PC-9 (cell line): ENCODE data around the gene ATXN2L. TPM values are rescaled to one million over a fixed set of nuclear protein-coding genes. Genes with fewer than 3 reads are reported as not detected.

Experiments
- BruUV-seq: library from RNA; stranded (reverse); fragments of 400-500 nt; replicated peaks from 2 replicates; lab custom pipeline; 2021; lab: Mats Ljungman, UMichigan
- CTCF ChIA-PET: fragments of 300-600 bp; sonication (Branson Sonifier 250); formaldehyde crosslinking; loops from one replicate; lab custom pipeline; 2022; ENCODE audit warnings: antibody characterized with exemption; lab: Charles Lee
- POLR2A ChIA-PET: fragments of 300-600 bp; sonication (Branson Sonifier 250); formaldehyde crosslinking; loops from one replicate; lab custom pipeline; 2022; ENCODE audit warnings: antibody characterized with exemption; ENCODE audit not compliant: unreplicated experiment; lab: Charles Lee
- DNase-seq, 2 experiments: peaks; one replicate each; pipeline versions ENCODE4 v3.0.0 to v3.0.0-alpha.2; 2015 to 2022; ENCODE audit warnings: mixed read lengths in 1 of 2
- H2AFZ ChIP-seq: fragments of 200-600 bp; sonication (generic); 2 replicates; pipeline ENCODE4 v1.8.1; 2017; ENCODE audit warnings: antibody characterized with exemption
- H3F3A ChIP-seq: fragments of 200-600 bp; sonication (generic); 2 replicates; pipeline ENCODE4 v1.8.1; 2017; ENCODE audit warnings: antibody characterized with exemption, mild to moderate bottlenecking, low read depth; ENCODE audit not compliant: insufficient read depth
- H3K27ac ChIP-seq: fragments of 200-600 bp; sonication (generic); 2 replicates; pipeline ENCODE4 v1.6.1; 2016; ENCODE audit warnings: mixed run types
- H3K27me3 ChIP-seq: fragments of 200-600 bp; sonication (generic); 2 replicates; pipeline ENCODE4 v1.6.1; 2016; ENCODE audit warnings: low read depth, mixed run types; ENCODE audit not compliant: insufficient read depth
- H3K36me3 ChIP-seq: fragments of 200-600 bp; sonication (generic); 2 replicates; pipeline ENCODE4 v1.6.1; 2016; ENCODE audit warnings: low read depth, mixed run types
- H3K4me1 ChIP-seq: fragments of 200-600 bp; sonication (generic); replicated peaks from 2 replicates; pipeline ENCODE4 v1.6.1; 2016; ENCODE audit warnings: mixed run types; ENCODE audit not compliant: insufficient read depth
- H3K4me2 ChIP-seq: fragments of 200-600 bp; sonication (generic); 2 replicates; pipeline ENCODE4 v1.6.1; 2017; ENCODE audit warnings: mixed run types
- H3K4me3 ChIP-seq: fragments of 200-600 bp; sonication (generic); 2 replicates; pipeline ENCODE4 v1.6.1; 2016; ENCODE audit warnings: mixed run types
- H3K79me2 ChIP-seq: fragments of 200-600 bp; sonication (generic); 2 replicates; pipeline ENCODE4 v1.6.1; 2017; ENCODE audit warnings: low read depth, mixed run types
- H3K9me2 ChIP-seq: fragments of 200-600 bp; sonication (generic); 2 replicates; pipeline ENCODE4 v1.8.1; 2017; ENCODE audit warnings: mild to moderate bottlenecking; ENCODE audit not compliant: insufficient read depth
- H3K9me3 ChIP-seq: fragments of 200-600 bp; sonication (generic); 2 replicates; pipeline ENCODE4 v1.8.1; 2016; ENCODE audit warnings: low read depth; ENCODE audit not compliant: insufficient read depth
- H4K20me1 ChIP-seq: fragments of 200-600 bp; sonication (generic); 2 replicates; pipeline ENCODE4 v1.8.1; 2017; ENCODE audit not compliant: insufficient read depth
- EZH2 ChIP-seq: fragments of 200-600 bp; sonication (generic); IDR thresholded peaks from 2 replicates; pipeline ENCODE4 v1.8.0; 2017; ENCODE audit warnings: antibody characterized with exemption, low read depth
- intact Hi-C: fragments of 100-400 bp; cut with micrococcal nuclease; formaldehyde crosslinking; loops from one replicate; pipeline ENCODE4 v1.10.0; 2022; ENCODE audit not compliant: unreplicated experiment
- total RNA-seq: library from RNA; stranded (reverse); gene quantifications from 2 replicates; pipeline ENCODE4 v1.2.3, GENCODE V29; 2021
- TF ChIP-seq, protein P1 (sequence below): fragments of 200-600 bp; sonication (generic); conservative IDR thresholded peaks from 2 replicates; pipeline ENCODE4 v1.6.1; 2017; ENCODE audit warnings: mixed run types, antibody characterized with exemption, mild to moderate bottlenecking, moderate library complexity

ATXN2L gene
- total RNA-seq, 1 experiment from 2014 or later, result 356 TPM

DNA sequence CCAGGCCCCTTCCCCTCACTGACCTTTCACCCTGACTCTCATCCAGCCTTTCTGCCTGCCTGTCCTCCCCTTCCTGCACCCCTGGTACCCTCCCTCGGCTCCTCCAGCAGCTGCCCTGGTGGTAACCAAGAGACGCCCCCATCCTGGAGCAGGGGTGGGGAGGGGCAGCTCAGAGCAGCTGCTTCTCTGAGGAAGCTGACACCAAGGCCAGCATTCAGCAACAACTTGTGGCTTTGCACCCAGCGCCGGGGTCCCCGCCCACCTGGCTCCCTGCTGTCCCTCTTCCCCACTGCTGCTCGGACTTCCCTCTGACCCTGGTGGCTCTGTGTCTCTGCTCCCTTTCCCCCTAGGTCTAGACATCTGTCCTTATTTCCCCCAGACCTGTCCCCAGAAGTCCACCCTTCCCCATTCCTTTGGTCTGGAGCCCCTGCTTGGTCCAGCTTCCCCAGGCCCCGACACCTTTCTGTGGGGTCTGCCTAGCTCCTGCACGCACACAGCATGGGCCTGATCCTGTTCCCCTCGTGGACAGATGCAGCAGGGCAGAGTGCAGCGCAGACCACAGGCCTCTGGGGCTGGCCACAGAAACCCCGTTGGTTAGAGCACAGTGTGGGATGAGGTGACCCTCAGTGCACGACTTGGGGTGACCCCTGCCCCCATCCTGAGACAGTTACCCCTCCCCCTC is 54.3 kb downstream of the ATXN2L start:
- Histone ChIP-seq H3F3A (peaks cover 17% of the 10 kb centered on the region; the same call in 1 of the 2 replicates), H3K27ac (no peak overlapping the region), H3K9me2 (no peaks in the 10 kb centered on the region), H3K4me1 (peaks cover 6% of the 10 kb centered on the region; the same call in 1 of the 2 replicates), H3K79me2 (no peaks in the 10 kb centered on the region), H3K36me3 (no peaks in the 10 kb centered on the region), H2AFZ (no peak overlapping the region), H4K20me1 (peaks cover 3% of the 10 kb centered on the region; the same call in 1 of the 2 replicates), H3K4me3 (no peak overlapping the region), H3K4me2 (no peak overlapping the region), H3K9me3 (no peaks in the 10 kb centered on the region), H3K27me3 (no peaks in the 10 kb centered on the region)
- no peak for DNase-seq
- BruUV-seq, result no TSS peak
- ChIA-PET POLR2A (no interaction called here), CTCF (no interaction called here)
- intact Hi-C loops, result loop anchor here (5.0 kb wide), 1 partner anchor 70 kb away; no protein-coding TSS in a partner anchor
- no peak for TF ChIP-seq EZH2
- TF ChIP-seq, protein P1, sequence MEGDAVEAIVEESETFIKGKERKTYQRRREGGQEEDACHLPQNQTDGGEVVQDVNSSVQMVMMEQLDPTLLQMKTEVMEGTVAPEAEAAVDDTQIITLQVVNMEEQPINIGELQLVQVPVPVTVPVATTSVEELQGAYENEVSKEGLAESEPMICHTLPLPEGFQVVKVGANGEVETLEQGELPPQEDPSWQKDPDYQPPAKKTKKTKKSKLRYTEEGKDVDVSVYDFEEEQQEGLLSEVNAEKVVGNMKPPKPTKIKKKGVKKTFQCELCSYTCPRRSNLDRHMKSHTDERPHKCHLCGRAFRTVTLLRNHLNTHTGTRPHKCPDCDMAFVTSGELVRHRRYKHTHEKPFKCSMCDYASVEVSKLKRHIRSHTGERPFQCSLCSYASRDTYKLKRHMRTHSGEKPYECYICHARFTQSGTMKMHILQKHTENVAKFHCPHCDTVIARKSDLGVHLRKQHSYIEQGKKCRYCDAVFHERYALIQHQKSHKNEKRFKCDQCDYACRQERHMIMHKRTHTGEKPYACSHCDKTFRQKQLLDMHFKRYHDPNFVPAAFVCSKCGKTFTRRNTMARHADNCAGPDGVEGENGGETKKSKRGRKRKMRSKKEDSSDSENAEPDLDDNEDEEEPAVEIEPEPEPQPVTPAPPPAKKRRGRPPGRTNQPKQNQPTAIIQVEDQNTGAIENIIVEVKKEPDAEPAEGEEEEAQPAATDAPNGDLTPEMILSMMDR, result no peak

DNA sequence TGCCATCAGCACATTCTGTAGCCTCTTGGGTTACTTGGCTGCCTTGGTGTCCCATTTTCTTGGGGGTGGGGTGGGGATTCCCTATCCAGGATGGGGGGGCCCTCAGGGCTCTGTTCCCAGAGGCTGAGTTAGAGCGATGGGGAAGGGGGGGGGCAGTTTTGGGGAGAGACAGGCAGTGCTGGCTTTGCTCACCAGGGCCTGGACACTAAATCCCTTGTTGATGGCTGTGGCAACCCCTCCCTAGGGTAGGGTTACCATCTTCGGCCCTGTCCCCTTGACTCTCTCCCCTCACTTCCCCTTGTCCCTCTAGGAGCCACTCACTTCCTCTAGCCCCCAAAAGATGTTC is 54.8 kb downstream of the ATXN2L start:
- Histone ChIP-seq H4K20me1 (peaks cover under 1% of the 10 kb centered on the region; the same call in 1 of the 2 replicates), H3K27ac (no peak overlapping the region), H3K36me3 (no peaks in the 10 kb centered on the region), H3K4me2 (no peak overlapping the region), H3K27me3 (no peaks in the 10 kb centered on the region), H3K9me3 (no peaks in the 10 kb centered on the region), H2AFZ (no peak overlapping the region), H3K79me2 (no peaks in the 10 kb centered on the region), H3K4me1 (peaks cover 6% of the 10 kb centered on the region; the same call in 1 of the 2 replicates), H3K9me2 (no peaks in the 10 kb centered on the region), H3K4me3 (no peak overlapping the region), H3F3A (peaks cover 17% of the 10 kb centered on the region; the same call in 1 of the 2 replicates)
- intact Hi-C loops, result loop anchor here (5.0 kb wide), 1 partner anchor 70 kb away; no protein-coding TSS in a partner anchor
- no TSS peak for BruUV-seq
- TF ChIP-seq, protein P1, result no peak
- TF ChIP-seq EZH2, result no peak
- ChIA-PET POLR2A (no interaction called here), CTCF (no interaction called here)
- no peak for DNase-seq

DNA sequence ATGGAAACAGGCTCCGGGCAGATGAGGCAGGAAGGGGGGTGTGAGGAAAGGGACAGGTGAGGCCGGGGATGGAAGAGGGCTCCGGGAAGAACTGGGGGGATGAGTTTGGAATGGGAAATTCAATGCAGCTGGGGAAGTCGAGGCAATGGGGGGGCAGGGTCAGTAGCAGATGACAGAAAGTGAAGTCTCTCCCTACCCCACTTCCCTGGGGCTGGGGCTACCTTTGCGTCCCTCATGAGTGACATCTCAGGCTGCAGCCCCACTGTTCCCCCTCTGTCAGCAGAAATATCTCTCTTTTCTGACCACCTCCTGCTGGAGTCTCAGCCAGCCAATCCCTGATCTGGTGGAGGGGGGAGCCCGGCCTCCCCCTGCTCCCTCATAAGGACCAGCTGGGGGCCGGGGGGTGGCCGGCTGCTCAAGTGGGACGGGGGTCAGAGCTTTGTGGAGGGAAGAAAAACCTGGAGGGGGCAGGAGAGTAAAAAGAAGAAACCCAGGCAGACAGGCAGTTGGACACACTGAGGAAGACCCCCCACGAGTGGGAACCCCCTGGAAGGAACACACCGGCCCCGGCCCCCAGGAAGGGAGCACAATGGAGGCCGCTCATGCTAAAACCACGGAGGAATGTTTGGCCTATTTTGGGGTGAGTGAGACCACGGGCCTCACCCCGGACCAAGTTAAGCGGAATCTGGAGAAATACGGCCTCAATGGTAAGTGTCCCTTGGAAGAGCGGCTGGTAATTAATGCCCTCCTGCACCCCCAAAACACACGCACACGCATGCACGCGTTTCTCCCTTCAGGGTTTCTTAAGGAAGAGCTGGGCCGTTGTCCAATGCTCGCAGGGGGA is 55.5 kb downstream of the ATXN2L start, which contains the start of gene ATP2A1:
TSS of gene ATP2A1 (plus strand) at position 406 of the 844 bp plus-strand sequence. CDS start at position 590, 184 bp downstream.
- intact Hi-C loops, result loop anchor here (5.0 kb wide), 1 partner anchor 69 kb away; no protein-coding TSS in a partner anchor
- no peaks in the 10 kb centered on the region for H3K79me2 ChIP-seq
- peaks cover 6% of the 10 kb centered on the region; the same call in 1 of the 2 replicates for H3K4me1 ChIP-seq
- H3K36me3 ChIP-seq, result no peaks in the 10 kb centered on the region
- TF ChIP-seq, protein P1, result no peak
- no peak for TF ChIP-seq EZH2
- POLR2A ChIA-PET, result no interaction called here
- no peaks in the 10 kb centered on the region for H3K27me3 ChIP-seq
- no peak within 1 kb of the TSS for H3K27ac ChIP-seq
- no TSS peak for BruUV-seq
- H2AFZ ChIP-seq, result peak within 1 kb of the TSS; percentile 88
- no peaks in the 10 kb centered on the region; the same call in 1 of the 2 replicates for H4K20me1 ChIP-seq
- no peaks in the 10 kb centered on the region for H3K9me3 ChIP-seq
- CTCF ChIA-PET, result interaction anchor here (0.7 kb wide), 1 partner anchor 69 kb away, joined by 3 read pairs; no protein-coding TSS in a partner anchor
- no peaks in the 10 kb centered on the region for H3K9me2 ChIP-seq
- DNase-seq, result no peak
- peaks cover 17% of the 10 kb centered on the region; the same call in 1 of the 2 replicates for H3F3A ChIP-seq
- peak within 1 kb of the TSS; percentile 98 for H3K4me2 ChIP-seq
- peak within 1 kb of the TSS; percentile 71 for H3K4me3 ChIP-seq
